T-cell (primary cell): ENCODE measurements around the gene STK32B. TPM values are rescaled to one million over a fixed set of nuclear protein-coding genes. Genes with fewer than 3 reads are reported as not detected.
"Not testable (repeated sequence)": the region's sequence is repeated elsewhere in the genome, so short reads cannot be mapped to it uniquely, and the experiment has no call there.

Source experiments
- ATAC-seq, 4 experiments: fragments of 200-7000 bp in 3 of 4; fragments of 150-1000 bp in 1 of 4; cut with Tn5 transposase; replicated peaks in 1 of 4; 1 replicate in 3 of 4; 2 replicates in 1 of 4; pipeline ENCODE4 v1.10.0; 2021; ENCODE audit warnings: moderate library complexity in 3 of 4, mild to moderate bottlenecking in 2 of 4, moderate number of reproducible peaks in 1 of 4
- CTCF ChIA-PET, 2 donors: fragments of 300-600 bp; sonication (Branson Sonifier 250); formaldehyde crosslinking; loops; one replicate each; lab custom pipeline; 2022; ENCODE audit warnings: antibody characterized with exemption in 2 of 2; lab: Charles Lee
- POLR2A ChIA-PET, 2 donors: fragments of 300-600 bp; sonication (Branson Sonifier 250); formaldehyde crosslinking; loops; one replicate each; lab custom pipeline; 2022; ENCODE audit warnings: antibody characterized with exemption in 2 of 2; lab: Charles Lee
- DNase-seq, 35 experiments: peaks; one replicate each; pipeline versions ENCODE4 v3.0.0 to v3.0.0-alpha.2; 2013 to 2023
- H3K27ac ChIP-seq: one replicate; pipeline ENCODE4 v1.5.1; 2013; ENCODE audit warnings: low read length
- H3K27me3 ChIP-seq, 2 experiments: replicated peaks in 1 of 2; 1 replicate in 1 of 2; 2 replicates in 1 of 2; pipeline versions ENCODE4 v1.6.1 to v1.7.0; 2013; ENCODE audit warnings: low read length in 1 of 2, mixed read lengths in 1 of 2; ENCODE audit not compliant: control insufficient read depth in 2 of 2, insufficient read depth in 2 of 2; ENCODE audit errors: extremely low read depth in 1 of 2
- H3K36me3 ChIP-seq, 2 donors: 1 replicate in 1 of 2; 2 replicates in 1 of 2; pipeline versions ENCODE4 v1.6.1 to v1.7.0; 2013; ENCODE audit warnings: low read length in 1 of 2; ENCODE audit not compliant: control insufficient read depth in 2 of 2, insufficient read depth in 1 of 2; ENCODE audit errors: extremely low read depth in 1 of 2
- H3K4me1 ChIP-seq, 2 experiments: 1 replicate in 1 of 2; 2 replicates in 1 of 2; pipeline versions ENCODE4 v1.6.1 to v1.7.0; 2013; ENCODE audit warnings: low read length in 2 of 2, mixed read lengths in 1 of 2; ENCODE audit not compliant: insufficient read depth in 2 of 2, control insufficient read depth in 1 of 2; ENCODE audit errors: extremely low read depth in 1 of 2
- H3K4me3 ChIP-seq, 2 donors: 1 replicate in 1 of 2; 2 replicates in 1 of 2; pipeline versions ENCODE4 v1.5.1 to v1.7.0; 2013; ENCODE audit warnings: mild to moderate bottlenecking in 2 of 2, low read length in 1 of 2, moderate library complexity in 1 of 2; ENCODE audit not compliant: control insufficient read depth in 1 of 2; ENCODE audit errors: extremely low read depth in 1 of 2
- H3K9me3 ChIP-seq: 2 replicates; pipeline ENCODE4 v1.7.0; 2013
- H3K27ac Mint-ChIP-seq, 2 donors: one replicate each; pipeline ENCODE4 v1.8.0; 2020 to 2021; ENCODE audit warnings: mild to moderate bottlenecking in 2 of 2, mixed read lengths in 2 of 2
- H3K27me3 Mint-ChIP-seq, 2 donors: one replicate each; pipeline ENCODE4 v1.8.0; 2021 to 2022; ENCODE audit warnings: mixed read lengths in 2 of 2
- H3K36me3 Mint-ChIP-seq: one replicate; pipeline ENCODE4 v1.8.0; 2021; ENCODE audit warnings: mixed read lengths
- H3K4me1 Mint-ChIP-seq, 3 donors: one replicate each; pipeline ENCODE4 v1.8.0; 2020 to 2022; ENCODE audit warnings: mixed read lengths in 3 of 3, mild to moderate bottlenecking in 1 of 3
- H3K4me3 Mint-ChIP-seq, 3 donors: one replicate each; pipeline ENCODE4 v1.8.0; 2020 to 2022; ENCODE audit warnings: mild to moderate bottlenecking in 3 of 3, mixed read lengths in 3 of 3, moderate library complexity in 3 of 3
- H3K9me3 Mint-ChIP-seq, 3 donors: one replicate each; pipeline ENCODE4 v1.8.0; 2020 to 2022; ENCODE audit warnings: mixed read lengths in 3 of 3
- WGBS: methylation state at CpG from one replicate; pipeline ENCODE4 v1.1.5; 2013; ENCODE audit warnings: missing lambda C conversion rate; ENCODE audit not compliant: insufficient coverage; 5-methylcytosine and 5-hydroxymethylcytosine counted together
- total RNA-seq, 35 experiments: library from RNA in 6 of 35; stranded (reverse) in 6 of 35; fragments of 120-200 nt in 1 of 35; gene quantifications; one replicate each; pipeline versions ENCODE4 v1.2.1 to v1.2.4 and lab custom pipeline; 2013 to 2026

Gene STK32B
- total RNA-seq, 5 donors from 2014 or later (not counting 1 experiment from before 2014, with no cell fraction given), result 0.12 to 0.20 (median 0.15) TPM; not detected in 2

DNA sequence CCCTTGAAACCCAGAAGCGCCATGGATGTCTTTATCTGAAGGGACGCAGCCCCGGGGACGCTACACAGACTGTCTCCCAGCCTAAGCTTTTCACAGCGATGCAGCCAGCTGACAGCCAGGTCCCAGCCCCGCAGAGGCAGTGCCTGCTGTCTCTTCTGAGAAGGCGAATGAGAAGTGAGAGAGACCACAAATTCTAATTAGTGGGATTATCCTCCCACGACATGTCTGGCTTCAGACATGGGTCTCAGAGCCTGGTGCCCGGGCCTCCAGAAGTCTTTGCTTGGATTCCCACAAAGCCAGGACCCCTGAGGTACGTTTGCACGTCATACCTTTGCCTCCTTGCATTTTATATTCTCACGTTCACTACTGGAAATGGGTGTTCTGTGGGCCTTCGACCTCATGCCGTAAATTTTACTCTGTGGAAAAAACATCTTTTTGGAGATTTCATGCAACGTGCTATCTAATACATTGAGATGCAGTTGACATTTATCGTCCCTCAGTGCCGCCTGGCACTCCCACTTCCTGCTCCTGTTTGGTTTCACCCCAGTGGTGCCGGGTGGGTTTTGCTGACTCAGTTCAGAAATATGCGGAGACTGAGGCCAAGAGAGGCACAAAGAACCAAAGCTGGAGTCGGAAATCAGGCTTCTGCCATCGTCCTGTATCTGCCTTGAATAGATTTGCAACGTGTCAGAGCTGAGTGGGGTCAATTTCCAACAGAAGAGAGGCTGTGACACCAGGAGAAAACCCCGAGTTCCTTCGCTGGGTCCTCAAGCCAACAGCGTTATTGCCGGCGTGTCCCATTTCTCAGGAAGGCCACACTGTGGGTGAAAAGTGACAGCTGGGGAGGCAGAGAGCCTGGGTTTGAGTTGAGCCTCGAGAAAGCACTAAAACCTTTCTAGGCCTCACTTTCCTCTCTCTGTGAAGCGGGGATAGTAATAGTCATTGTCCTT is 114.4 kb downstream of the STK32B start:
- H3K4me1 ChIP-seq, result no peaks in the 10 kb centered on the region
- Mint-ChIP-seq H3K27ac (no peak overlapping the region), H3K4me3 (no peak overlapping the region), H3K36me3 (no peaks in the 10 kb centered on the region), H3K9me3 (peaks cover 0 to 8% (median 0%) of the 10 kb centered on the region in 3 donors), H3K4me1 (no peaks in the 10 kb centered on the region), H3K27me3 (no peaks in the 10 kb centered on the region)
- DNase-seq (no peak), ATAC-seq (no peak)
- peaks cover 0 to 3% of the 10 kb centered on the region in 2 experiments for H3K27me3 ChIP-seq
- POLR2A ChIA-PET, result no interaction called here
- no peak overlapping the region for H3K4me3 ChIP-seq
- no peaks in the 10 kb centered on the region for H3K36me3 ChIP-seq
- H3K9me3 ChIP-seq, result no peaks in the 10 kb centered on the region
- CTCF ChIA-PET, result no interaction called here
- no peak overlapping the region for H3K27ac ChIP-seq
- WGBS, result 82% methylated on average over 22 of the region's 29 CpGs

DNA sequence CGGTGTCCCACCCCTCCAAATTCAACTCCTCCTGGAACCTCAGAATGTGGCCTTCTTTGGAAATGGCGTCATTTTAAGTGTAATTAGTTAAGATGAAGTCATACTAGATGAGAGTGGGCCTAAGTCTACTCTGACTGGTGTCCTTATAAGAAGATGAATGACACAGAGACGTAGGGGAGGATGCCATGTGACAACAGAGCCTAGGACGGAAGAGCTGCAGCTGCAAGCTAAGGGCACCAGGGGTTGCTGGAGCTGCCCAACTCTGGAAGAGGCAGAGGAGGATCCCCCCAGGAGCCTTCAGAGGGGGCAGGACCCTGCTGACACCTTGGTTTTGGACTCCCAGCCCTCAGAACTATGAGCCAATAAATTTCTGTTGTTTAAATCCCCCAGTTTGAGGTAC is 115.1 kb downstream of the STK32B start:
- no peak overlapping the region for H3K4me3 Mint-ChIP-seq
- H3K36me3 Mint-ChIP-seq, result no peaks in the 10 kb centered on the region
- no peaks in the 10 kb centered on the region for H3K36me3 ChIP-seq
- no peaks in the 10 kb centered on the region for H3K9me3 ChIP-seq
- H3K27ac Mint-ChIP-seq, result no peak overlapping the region
- H3K27me3 ChIP-seq, result no peaks in the 10 kb centered on the region
- H3K4me1 Mint-ChIP-seq, result no peaks in the 10 kb centered on the region
- no peak overlapping the region for H3K4me3 ChIP-seq
- CTCF ChIA-PET, result no interaction called here
- no peaks in the 10 kb centered on the region for H3K27me3 Mint-ChIP-seq
- ATAC-seq (no peak), DNase-seq (no peak)
- no peaks in the 10 kb centered on the region for H3K4me1 ChIP-seq
- WGBS, result 66% methylated on average over 3 of the region's 4 CpGs
- peaks cover 0 to 7% (median 0%) of the 10 kb centered on the region in 3 donors for H3K9me3 Mint-ChIP-seq
- H3K27ac ChIP-seq, result no peak overlapping the region
- POLR2A ChIA-PET, result no interaction called here

GRCh38 chr4:5168891-5169290 is 117.6 kb downstream of the STK32B start:
- ChIA-PET POLR2A (no interaction called here), CTCF (no interaction called here)
- H3K36me3 ChIP-seq, result no peaks in the 10 kb centered on the region
- Mint-ChIP-seq H3K36me3 (no peaks in the 10 kb centered on the region), H3K9me3 (peaks cover 0 to 7% (median 0%) of the 10 kb centered on the region in 3 donors), H3K27me3 (no peaks in the 10 kb centered on the region), H3K4me1 (no peaks in the 10 kb centered on the region), H3K27ac (no peak overlapping the region), H3K4me3 (no peak overlapping the region)
- DNase-seq (no peak), ATAC-seq (no peak)
- 83% methylated on average over 3 of the region's 5 CpGs for WGBS
- no peak overlapping the region for H3K27ac ChIP-seq
- H3K27me3 ChIP-seq, result no peaks in the 10 kb centered on the region
- H3K9me3 ChIP-seq, result no peaks in the 10 kb centered on the region
- no peaks in the 10 kb centered on the region for H3K4me1 ChIP-seq
- no peak overlapping the region for H3K4me3 ChIP-seq

GRCh38 chr4:5175836-5176235 is 124.6 kb downstream of the STK32B start:
- H3K9me3 Mint-ChIP-seq, H3K27me3 ChIP-seq, H3K4me1 Mint-ChIP-seq, CTCF ChIA-PET, H3K9me3 ChIP-seq, ATAC-seq, DNase-seq, H3K36me3 Mint-ChIP-seq, H3K4me3 ChIP-seq, H3K4me1 ChIP-seq, H3K36me3 ChIP-seq, H3K27me3 Mint-ChIP-seq, H3K27ac ChIP-seq, H3K27ac Mint-ChIP-seq, H3K4me3 Mint-ChIP-seq, POLR2A ChIA-PET: not testable (repeated sequence)
- WGBS, result 89% methylated on average over 11 of the region's 11 CpGs

GRCh38 chr4:5184606-5185005 is 133.3 kb downstream of the STK32B start:
- peaks cover 2 to 12% of the 10 kb centered on the region in 2 donors for H3K27me3 Mint-ChIP-seq
- no peak overlapping the region for H3K4me3 Mint-ChIP-seq
- no peaks in the 10 kb centered on the region for H3K4me1 Mint-ChIP-seq
- POLR2A ChIA-PET, result no interaction called here
- no peaks in the 10 kb centered on the region for H3K36me3 Mint-ChIP-seq
- H3K4me3 ChIP-seq, result no peak overlapping the region
- no peaks in the 10 kb centered on the region for H3K36me3 ChIP-seq
- ATAC-seq (no peak), DNase-seq (no peak)
- no peak overlapping the region for H3K27ac ChIP-seq
- H3K27me3 ChIP-seq, result peaks cover 0 to 11% of the 10 kb centered on the region in 2 experiments
- no peak overlapping the region for H3K27ac Mint-ChIP-seq
- H3K9me3 Mint-ChIP-seq, result no peaks in the 10 kb centered on the region
- H3K4me1 ChIP-seq, result no peaks in the 10 kb centered on the region
- WGBS, result 100% methylated on average over 2 of the region's 6 CpGs
- no peaks in the 10 kb centered on the region for H3K9me3 ChIP-seq
- CTCF ChIA-PET, result no interaction called here

- no peaks in the 10 kb centered on the region for H3K9me3 ChIP-seq
- no peak overlapping the region for H3K27ac Mint-ChIP-seq
- no peaks in the 10 kb centered on the region for H3K4me1 Mint-ChIP-seq
- no peaks in the 10 kb centered on the region for H3K36me3 ChIP-seq
- POLR2A ChIA-PET, result no interaction called here
- ATAC-seq (no peak), DNase-seq (no peak)
- no peak overlapping the region for H3K27ac ChIP-seq
- H3K9me3 Mint-ChIP-seq, result no peaks in the 10 kb centered on the region
- 85% methylated on average over 6 of the region's 6 CpGs for WGBS
- CTCF ChIA-PET, result no interaction called here
- H3K4me3 Mint-ChIP-seq, result no peak overlapping the region
- H3K36me3 Mint-ChIP-seq, result no peaks in the 10 kb centered on the region
- H3K4me3 ChIP-seq, result no peak overlapping the region
- H3K27me3 Mint-ChIP-seq, result peaks cover 2 to 8% of the 10 kb centered on the region in 2 donors
- H3K27me3 ChIP-seq, result peaks cover 0 to 7% of the 10 kb centered on the region in 2 experiments
- H3K4me1 ChIP-seq, result no peaks in the 10 kb centered on the region
Measured at GRCh38 chr4:5185551-5185950, 134.3 kb downstream of the STK32B start.
